Heart right ventricle (tissue), 16 donors: ENCODE measurements around the gene JMJD8. TPM values are rescaled to one million over a fixed set of nuclear protein-coding genes. Genes with fewer than 3 reads are reported as not detected.

ENCODE experiments used
- ATAC-seq, 8 donors: fragments of 200-7000 bp; cut with Tn5 transposase; one replicate each; pipeline ENCODE4 v1.9.1; 2020; ENCODE audit warnings: mild to moderate bottlenecking in 8 of 8, moderate library complexity in 8 of 8, moderate number of reproducible peaks in 1 of 8
- DNase-seq, 2 donors: peaks; one replicate each; pipeline ENCODE4 v3.0.0-alpha.2; 2020
- H3K27ac ChIP-seq, 10 donors: fragments of 200-600 bp; sonication (generic) in 2 of 10; one replicate each; pipeline versions ENCODE4 v1.5.0 to v1.8.0; 2020 to 2022; ENCODE audit warnings: mild to moderate bottlenecking in 3 of 10
- H3K27me3 ChIP-seq, 7 donors: fragments of 200-600 bp; one replicate each; pipeline ENCODE4 v1.8.0; 2021 to 2022; ENCODE audit warnings: mild to moderate bottlenecking in 2 of 7
- H3K36me3 ChIP-seq, 9 donors: fragments of 200-600 bp; sonication (generic) in 1 of 9; one replicate each; pipeline versions ENCODE4 v1.5.0 to v1.8.0; 2020 to 2022; ENCODE audit warnings: mild to moderate bottlenecking in 2 of 9
- H3K4me1 ChIP-seq, 9 donors: fragments of 200-600 bp; sonication (generic) in 1 of 9; one replicate each; pipeline versions ENCODE4 v1.5.0 to v1.8.0; 2020 to 2022; ENCODE audit warnings: mild to moderate bottlenecking in 4 of 9
- H3K4me3 ChIP-seq, 10 donors: fragments of 200-600 bp; sonication (generic) in 2 of 10; one replicate each; pipeline versions ENCODE4 v1.5.0 to v1.8.0; 2020 to 2022; ENCODE audit warnings: mild to moderate bottlenecking in 7 of 10, moderate library complexity in 2 of 10
- H3K9me3 ChIP-seq, 11 donors: fragments of 200-600 bp in 10 of 11; sonication (generic) in 2 of 11; one replicate each; pipeline versions ENCODE4 v1.5.0 to v1.8.0; 2013 to 2022; ENCODE audit warnings: mild to moderate bottlenecking in 2 of 11, control low read depth in 1 of 11, moderate library complexity in 1 of 11
- WGBS, 2 donors: extraction: QIAGEN DNeasy Blood & Tissue Kit; methylation state at CpG; one replicate each; pipeline ENCODE4 v1.1.7; 2013; ENCODE audit warnings: inconsistent platforms in 1 of 2; 5-methylcytosine and 5-hydroxymethylcytosine counted together
- intact Hi-C, 10 donors: fragments of 100-400 bp; cut with DNase I; formaldehyde crosslinking; loops; one replicate each; pipeline versions ENCODE4 v1.11.1 to v1.14.2; 2022
- polyA plus RNA-seq, 2 donors: library from polyadenylated mRNA; stranded (reverse); fragments of 200-250 nt; gene quantifications; one replicate each; pipeline ENCODE4 v1.2.3, GENCODE V29; 2013
- total RNA-seq, 10 donors: library from RNA; stranded (reverse); fragmentation: NEBNext Ultra II Directional in 3 of 10; extraction: Animal tissue kit (Norgen Biotek cat#: 25700) in 3 of 10; gene quantifications; one replicate each; pipeline versions ENCODE4 v1.2.1 to v1.2.4, GENCODE V29; 2021 to 2023
- TF ChIP-seq, protein P1 (sequence below), 9 donors: fragments of 200-600 bp; sonication (generic) in 2 of 9; IDR thresholded peaks; one replicate each; pipeline versions ENCODE4 v1.5.0 to v1.8.0; 2021 to 2022; ENCODE audit warnings: antibody characterized with exemption in 9 of 9, mild to moderate bottlenecking in 5 of 9, moderate library complexity in 1 of 9
- donor health status: Arrhythmogenic right ventricular cardiomyopathy.
- donor health status: ischemic (EF 13 %, LVEDD 7.1; RV severe dilation, severe dysfunction).
- donor health status: healthy with polysubstance abuse.
- donor health status: DM: no; HTN: yes; CAD: no.
- donor health status: DM: no; HTN: no; CAD: no.
- donor health status: ischemic (EF 25% LVEDD 6.9; RV normal size, moderate dysfunction).
- donor health status: ischemic (EF 25% LVEDD 5.7; RV mildly dilated, moderate dysfunction).
- donor health status: healthy.
- donor health status: DM: yes; HTN: yes; CAD: no.
- donor health status: Ischemic cardiomyopathy.
- donor health status: ischemic (EF 35%, LVEDD 5.7; RV mildly dilated, moderate dysfunction).
- donor health status: nonischemic (EF 11% LVEDD 7.7; RV severe dilation, severe dysfunction).
- donor health status: DM: yes; HTN: yes; CAD: no.
- donor health status: PGD.
- donor health status: ischemic (EF 29% LVEDD 5.4; RV normal size, mild dysfunction).
- donor health status: nonischemic (EF 23%, LVEDD 6.1; RV moderate dilation, normal function).

The JMJD8 gene
- total and polyA plus RNA-seq, 12 donors = 34.7 to 60.6 (median 44.0) TPM

DNA sequence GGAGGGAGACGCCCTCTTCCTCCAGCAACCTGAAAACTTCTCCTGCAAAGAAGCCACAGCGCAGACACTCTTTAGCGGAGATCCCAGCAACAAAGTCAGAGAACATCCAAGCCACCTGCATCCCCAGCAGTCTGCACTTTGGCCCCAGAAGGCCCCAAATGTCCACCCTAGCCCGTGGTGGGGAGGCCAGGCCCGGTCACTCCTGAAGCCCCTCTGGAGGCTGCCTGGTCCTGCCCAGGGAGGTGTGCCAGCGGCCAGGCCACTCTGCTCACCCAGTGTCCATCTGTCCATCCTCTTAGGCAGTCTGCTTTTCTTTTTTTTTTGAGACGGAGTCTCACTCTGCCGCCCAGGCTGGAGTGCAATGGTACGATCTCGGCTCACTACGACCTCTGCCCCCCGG lies 48.2 kb upstream of the JMJD8 start:
- no peak for ATAC-seq
- Histone ChIP-seq H3K9me3 (no peaks in the 10 kb centered on the region), H3K27me3 (peaks cover 0 to 13% (median 9%) of the 10 kb centered on the region in 7 donors), H3K4me3 (no peak overlapping the region), H3K4me1 (peaks cover 11 to 18% (median 16%) of the 10 kb centered on the region in 9 donors), H3K36me3 (peaks cover 0 to 75% (median 29%) of the 10 kb centered on the region in 9 donors), H3K27ac (no peak overlapping the region)
- WGBS, 2 donors = 96 to 98% methylated on average over 12 of the region's 12 CpGs
- intact Hi-C loops = no loop called here
- no peak for DNase-seq
- TF ChIP-seq, protein P1, sequence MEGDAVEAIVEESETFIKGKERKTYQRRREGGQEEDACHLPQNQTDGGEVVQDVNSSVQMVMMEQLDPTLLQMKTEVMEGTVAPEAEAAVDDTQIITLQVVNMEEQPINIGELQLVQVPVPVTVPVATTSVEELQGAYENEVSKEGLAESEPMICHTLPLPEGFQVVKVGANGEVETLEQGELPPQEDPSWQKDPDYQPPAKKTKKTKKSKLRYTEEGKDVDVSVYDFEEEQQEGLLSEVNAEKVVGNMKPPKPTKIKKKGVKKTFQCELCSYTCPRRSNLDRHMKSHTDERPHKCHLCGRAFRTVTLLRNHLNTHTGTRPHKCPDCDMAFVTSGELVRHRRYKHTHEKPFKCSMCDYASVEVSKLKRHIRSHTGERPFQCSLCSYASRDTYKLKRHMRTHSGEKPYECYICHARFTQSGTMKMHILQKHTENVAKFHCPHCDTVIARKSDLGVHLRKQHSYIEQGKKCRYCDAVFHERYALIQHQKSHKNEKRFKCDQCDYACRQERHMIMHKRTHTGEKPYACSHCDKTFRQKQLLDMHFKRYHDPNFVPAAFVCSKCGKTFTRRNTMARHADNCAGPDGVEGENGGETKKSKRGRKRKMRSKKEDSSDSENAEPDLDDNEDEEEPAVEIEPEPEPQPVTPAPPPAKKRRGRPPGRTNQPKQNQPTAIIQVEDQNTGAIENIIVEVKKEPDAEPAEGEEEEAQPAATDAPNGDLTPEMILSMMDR (IDR thresholded peaks at IDR 0.05) = no peak

DNA sequence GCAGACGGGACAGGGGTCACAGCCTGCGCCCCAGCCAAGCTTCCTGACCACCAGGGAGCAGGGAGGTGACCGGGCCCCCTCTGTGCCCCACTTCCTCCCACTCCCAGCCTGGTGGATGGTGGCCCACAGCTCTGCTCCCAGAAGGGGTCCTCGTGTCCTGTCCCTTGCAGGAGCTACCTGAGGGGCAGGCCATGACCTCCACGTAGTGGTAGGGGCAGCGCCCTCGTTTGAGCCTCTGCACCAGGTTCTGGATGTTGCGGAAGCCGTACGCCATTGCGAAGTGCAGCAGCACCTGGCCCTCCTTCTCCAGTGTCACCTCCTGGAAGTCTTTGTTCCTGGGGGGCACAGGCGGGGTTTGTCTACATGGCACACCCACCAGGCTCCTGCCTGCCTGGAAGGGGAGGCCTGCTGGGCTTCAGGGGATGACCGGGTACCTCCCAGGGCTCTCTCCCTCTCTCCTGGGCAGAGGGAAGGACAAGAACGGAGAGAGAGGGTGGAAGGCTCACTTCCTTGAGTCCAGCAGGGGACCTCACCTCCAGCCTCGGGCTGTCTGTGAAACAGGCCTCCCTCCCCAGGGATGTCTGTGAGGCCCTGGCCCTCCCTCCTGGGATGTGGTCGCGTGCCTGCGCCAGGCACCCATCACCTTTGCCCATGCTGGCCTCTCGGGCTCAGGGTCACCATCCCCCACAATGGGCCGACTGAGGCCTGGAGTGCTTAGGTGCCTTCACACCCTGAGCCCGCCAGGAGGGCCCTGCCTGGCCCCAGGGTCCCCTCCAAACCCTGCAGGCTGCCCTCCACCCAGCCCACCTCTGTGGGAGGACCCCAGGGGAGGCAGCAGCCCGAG lies 46.8 kb upstream of the JMJD8 start:
- no peak overlapping the region for H3K4me3 ChIP-seq
- H3K9me3 ChIP-seq = no peaks in the 10 kb centered on the region
- ATAC-seq = no peak
- no peak for DNase-seq
- intact Hi-C loops = no loop called here
- TF ChIP-seq, protein P1 (IDR thresholded peaks at IDR 0.05) = no peak
- no peak overlapping the region for H3K27ac ChIP-seq
- 89 to 90% methylated on average over 22 of the region's 22 CpGs for WGBS, 2 donors
- peaks cover 0 to 61% (median 16%) of the 10 kb centered on the region in 9 donors for H3K36me3 ChIP-seq
- peaks cover 0 to 25% (median 20%) of the 10 kb centered on the region in 7 donors for H3K27me3 ChIP-seq
- peaks cover 12 to 29% (median 24%) of the 10 kb centered on the region in 9 donors for H3K4me1 ChIP-seq

DNA sequence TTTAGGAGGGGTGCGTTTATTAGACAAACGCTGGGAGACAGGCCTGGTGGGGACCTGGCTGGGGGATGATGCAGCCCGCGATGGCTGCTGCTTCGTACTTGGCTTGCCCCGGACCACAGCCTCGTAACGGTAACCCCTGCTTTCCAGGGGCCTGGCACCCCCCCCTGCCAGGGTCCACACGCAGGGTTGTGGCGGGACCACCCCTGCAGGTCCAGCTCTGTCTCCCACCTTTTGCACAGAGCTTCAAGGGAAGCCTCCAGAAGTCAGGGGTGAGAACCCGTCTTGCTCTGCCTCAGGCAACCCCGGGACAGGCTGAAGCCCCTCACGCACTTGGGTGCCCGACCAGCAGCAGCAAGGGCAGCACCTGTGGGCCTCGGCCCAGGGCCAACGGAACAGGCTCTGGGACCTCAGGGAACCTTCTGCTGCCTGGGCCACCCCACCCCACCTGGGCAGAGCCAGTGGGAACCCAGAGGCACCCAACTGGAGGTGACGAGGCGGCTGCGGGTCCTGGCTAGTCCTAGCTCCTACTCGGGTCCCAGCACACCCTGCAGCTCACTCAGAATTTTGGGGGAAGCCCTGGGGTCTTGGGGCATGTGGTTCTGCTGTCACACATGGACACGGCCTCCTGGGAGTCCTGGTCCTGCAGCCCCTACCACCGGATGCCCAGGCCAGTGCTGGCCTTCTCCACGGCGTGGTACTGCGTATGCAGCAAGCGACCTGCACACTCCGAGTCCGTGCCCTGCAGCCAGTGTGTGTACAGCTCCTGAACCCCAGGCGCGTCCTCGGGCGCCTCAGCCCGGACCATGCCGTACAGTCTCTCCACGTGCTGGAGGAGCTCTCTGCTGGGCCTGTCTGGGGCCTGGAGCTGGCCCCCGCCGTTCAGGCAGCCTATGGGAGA lies 45.9 kb upstream of the JMJD8 start:
- no peak overlapping the region for H3K4me3 ChIP-seq
- peaks cover 0 to 52% (median 10%) of the 10 kb centered on the region in 9 donors for H3K36me3 ChIP-seq
- DNase-seq = no peak
- peaks cover 12 to 29% (median 24%) of the 10 kb centered on the region in 9 donors for H3K4me1 ChIP-seq
- WGBS, 2 donors = 89 to 91% methylated on average over 37 of the region's 37 CpGs
- TF ChIP-seq, protein P1 (IDR thresholded peaks at IDR 0.05) = no peak
- no peaks in the 10 kb centered on the region for H3K9me3 ChIP-seq
- peaks cover 0 to 32% (median 23%) of the 10 kb centered on the region in 7 donors for H3K27me3 ChIP-seq
- intact Hi-C loops = no loop called here
- ATAC-seq = no peak
- H3K27ac ChIP-seq = no peak overlapping the region
